Parathyroid adenoma (tissue), 2 donors: ENCODE data around the gene RPP30.
"Not testable (repeated sequence)": the region's sequence is repeated elsewhere in the genome, so short reads cannot be mapped to it uniquely, and the experiment has no call there.

Source experiments
- H2AFZ ChIP-seq: fragments of 300-600 bp; sonication (generic); one replicate; pipeline ENCODE4 v1.7.0; 2017; ENCODE audit warnings: antibody characterized with exemption, mild to moderate bottlenecking
- H3K27ac ChIP-seq: fragments of 300-600 bp; sonication (generic); one replicate; pipeline ENCODE4 v1.7.0; 2017
- H3K27me3 ChIP-seq: fragments of 300-600 bp; sonication (generic); one replicate; pipeline ENCODE4 v1.7.0; 2017; ENCODE audit warnings: low read length; ENCODE audit not compliant: control insufficient read depth, insufficient read depth
- H3K36me3 ChIP-seq: fragments of 300-600 bp; sonication (generic); one replicate; pipeline ENCODE4 v1.7.0; 2017; ENCODE audit warnings: low read length; ENCODE audit not compliant: control insufficient read depth, insufficient read depth
- H3K4me1 ChIP-seq: fragments of 300-600 bp; sonication (generic); one replicate; pipeline ENCODE4 v1.7.0; 2017; ENCODE audit warnings: control low read depth
- H3K4me2 ChIP-seq: fragments of 300-600 bp; sonication (generic); one replicate; pipeline ENCODE4 v1.7.0; 2017; ENCODE audit warnings: low read length
- H3K4me3 ChIP-seq: fragments of 300-600 bp; sonication (generic); one replicate; pipeline ENCODE4 v1.7.0; 2017; ENCODE audit warnings: low read depth, low read length
- H3K79me2 ChIP-seq: fragments of 300-600 bp; sonication (generic); one replicate; pipeline ENCODE4 v1.7.0; 2017; ENCODE audit warnings: control low read depth
- H3K9ac ChIP-seq: fragments of 300-600 bp; sonication (generic); one replicate; pipeline ENCODE4 v1.7.0; 2017; ENCODE audit warnings: mild to moderate bottlenecking
- H3K9me3 ChIP-seq: fragments of 300-600 bp; sonication (generic); one replicate; pipeline ENCODE4 v1.7.0; 2017; ENCODE audit warnings: low read length; ENCODE audit not compliant: control insufficient read depth
- TF ChIP-seq, protein P1 (sequence below): fragments of 300-600 bp; sonication (generic); IDR thresholded peaks from one replicate; pipeline ENCODE4 v1.7.0; 2017; ENCODE audit warnings: antibody characterized with exemption, mild to moderate bottlenecking
- donor health status: primary hyperparathyroidism.

Gene RPP30

DNA sequence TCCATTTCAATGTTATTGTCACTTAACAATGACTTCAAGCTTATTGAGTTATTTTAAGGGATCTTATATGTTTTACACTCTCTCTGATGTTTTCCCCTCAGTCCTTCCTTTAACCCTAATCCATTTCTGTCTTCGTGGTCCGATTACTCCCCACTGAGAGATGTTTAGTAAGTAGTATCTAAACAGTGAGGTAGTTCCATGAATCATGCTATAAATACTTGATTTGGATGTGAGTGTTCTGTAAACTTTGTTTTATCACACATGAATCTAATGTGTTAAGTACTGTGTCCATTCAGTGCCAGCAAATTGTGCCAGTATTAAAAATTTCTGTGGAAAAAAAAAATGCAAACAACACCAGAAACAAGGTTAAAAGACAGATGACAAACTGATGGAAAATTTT, 18.6 kb downstream of the RPP30 start:
- Histone ChIP-seq H3K9ac (no peak overlapping the region), H3K4me3 (no peak overlapping the region), H3K27me3 (no peaks in the 10 kb centered on the region), H2AFZ (no peak overlapping the region), H3K4me1 (peaks cover 1% of the 10 kb centered on the region), H3K79me2 (peaks cover 2% of the 10 kb centered on the region), H3K9me3 (no peaks in the 10 kb centered on the region), H3K4me2 (no peak overlapping the region), H3K36me3 (no peaks in the 10 kb centered on the region), H3K27ac (no peak overlapping the region)
- TF ChIP-seq, protein P1, sequence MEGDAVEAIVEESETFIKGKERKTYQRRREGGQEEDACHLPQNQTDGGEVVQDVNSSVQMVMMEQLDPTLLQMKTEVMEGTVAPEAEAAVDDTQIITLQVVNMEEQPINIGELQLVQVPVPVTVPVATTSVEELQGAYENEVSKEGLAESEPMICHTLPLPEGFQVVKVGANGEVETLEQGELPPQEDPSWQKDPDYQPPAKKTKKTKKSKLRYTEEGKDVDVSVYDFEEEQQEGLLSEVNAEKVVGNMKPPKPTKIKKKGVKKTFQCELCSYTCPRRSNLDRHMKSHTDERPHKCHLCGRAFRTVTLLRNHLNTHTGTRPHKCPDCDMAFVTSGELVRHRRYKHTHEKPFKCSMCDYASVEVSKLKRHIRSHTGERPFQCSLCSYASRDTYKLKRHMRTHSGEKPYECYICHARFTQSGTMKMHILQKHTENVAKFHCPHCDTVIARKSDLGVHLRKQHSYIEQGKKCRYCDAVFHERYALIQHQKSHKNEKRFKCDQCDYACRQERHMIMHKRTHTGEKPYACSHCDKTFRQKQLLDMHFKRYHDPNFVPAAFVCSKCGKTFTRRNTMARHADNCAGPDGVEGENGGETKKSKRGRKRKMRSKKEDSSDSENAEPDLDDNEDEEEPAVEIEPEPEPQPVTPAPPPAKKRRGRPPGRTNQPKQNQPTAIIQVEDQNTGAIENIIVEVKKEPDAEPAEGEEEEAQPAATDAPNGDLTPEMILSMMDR = no peak

DNA sequence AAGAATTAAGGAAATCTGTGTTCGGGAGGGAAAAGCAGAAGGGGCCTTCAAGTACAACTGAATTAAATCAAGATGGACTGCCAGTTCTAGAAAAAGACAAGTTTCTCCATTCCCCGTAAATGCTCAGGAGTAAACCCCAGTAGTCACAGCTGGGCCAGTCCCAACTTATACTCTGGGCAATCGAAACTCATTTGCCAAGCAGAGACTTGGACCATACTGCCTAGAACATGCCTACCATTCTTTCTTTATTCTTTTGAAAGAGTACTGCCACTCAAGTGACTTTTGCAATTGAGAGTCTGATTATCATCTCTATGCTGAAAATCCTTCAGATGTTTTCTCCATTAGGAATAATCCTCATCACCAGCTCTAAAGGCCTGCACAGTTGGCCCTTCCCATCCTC, 21.4 kb downstream of the RPP30 start:
- TF ChIP-seq, protein P1 = no peak
- H3K36me3 ChIP-seq = no peaks in the 10 kb centered on the region
- H3K27ac ChIP-seq = no peak overlapping the region
- no peak overlapping the region for H3K4me3 ChIP-seq
- no peaks in the 10 kb centered on the region for H3K9me3 ChIP-seq
- no peak overlapping the region for H3K9ac ChIP-seq
- no peak overlapping the region for H2AFZ ChIP-seq
- H3K27me3 ChIP-seq = no peaks in the 10 kb centered on the region
- H3K79me2 ChIP-seq = peaks cover 2% of the 10 kb centered on the region
- no peak overlapping the region for H3K4me2 ChIP-seq
- H3K4me1 ChIP-seq = no peaks in the 10 kb centered on the region

DNA sequence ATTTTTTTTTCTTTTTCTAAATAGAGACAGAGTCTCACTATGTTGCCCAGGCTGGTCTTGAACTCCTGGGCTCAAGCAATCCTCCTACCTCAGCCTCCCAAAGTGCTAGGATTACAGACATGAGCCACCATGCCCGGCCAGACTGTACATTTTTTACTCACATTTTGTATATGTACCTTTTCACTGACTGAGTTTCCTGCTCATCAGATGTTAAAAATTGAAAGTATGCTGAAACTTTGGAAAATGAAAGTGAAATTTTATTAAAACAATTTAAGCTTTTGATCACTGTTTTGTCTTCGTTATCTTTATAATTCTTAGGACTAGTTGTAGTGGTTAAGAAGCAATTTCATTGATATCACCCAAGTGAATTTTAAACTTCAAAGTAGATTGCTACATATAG, 25.1 kb downstream of the RPP30 start:
- not testable (repeated sequence) for H3K36me3 ChIP-seq, H3K4me2 ChIP-seq, H3K4me1 ChIP-seq, H3K9ac ChIP-seq, H3K9me3 ChIP-seq, H3K27me3 ChIP-seq, H3K79me2 ChIP-seq, H2AFZ ChIP-seq, H3K27ac ChIP-seq, H3K4me3 ChIP-seq

DNA sequence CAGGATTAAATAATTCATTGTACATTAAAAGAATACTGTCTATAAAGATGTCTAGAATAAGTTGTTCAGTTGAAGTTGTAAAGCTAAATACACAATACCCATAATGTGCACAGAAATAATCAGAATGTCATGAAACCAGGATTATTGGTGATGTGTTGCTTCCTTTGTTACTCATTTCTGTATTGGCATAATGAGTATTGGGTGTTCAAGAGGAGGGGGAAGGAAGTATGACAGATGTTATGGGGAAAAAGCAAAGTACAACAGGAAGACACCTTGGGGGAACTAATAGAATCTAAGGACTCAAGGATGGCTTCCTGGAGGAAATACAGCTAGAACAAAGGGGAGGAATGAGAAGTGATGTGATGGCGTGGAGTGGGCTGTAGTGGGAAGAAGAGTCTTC, 34.2 kb downstream of the RPP30 start:
- Histone ChIP-seq H3K4me1 (no peaks in the 10 kb centered on the region), H3K79me2 (no peaks in the 10 kb centered on the region), H3K36me3 (no peaks in the 10 kb centered on the region)

DNA sequence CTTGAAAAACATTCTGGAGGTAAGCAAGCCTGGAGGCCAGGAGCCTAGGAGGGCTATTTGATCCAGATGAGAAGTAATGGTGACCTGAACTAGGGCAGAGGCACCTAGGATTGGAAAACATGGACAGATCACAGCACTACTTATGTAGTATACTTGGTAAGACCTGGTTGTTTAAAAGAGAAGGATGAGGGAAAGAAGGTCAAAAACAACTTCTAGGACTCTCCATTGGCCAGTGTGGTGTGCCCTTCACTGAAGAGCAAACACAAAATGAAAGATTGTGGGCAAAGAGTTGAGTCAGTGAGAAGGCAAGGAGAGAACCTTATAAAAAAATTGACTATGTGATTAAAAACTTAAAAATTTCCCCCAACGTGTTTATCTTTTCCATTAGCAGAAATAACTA, 34.8 kb downstream of the RPP30 start:
- H3K4me1 ChIP-seq = no peaks in the 10 kb centered on the region
- H3K27me3 ChIP-seq = no peaks in the 10 kb centered on the region
- H3K79me2 ChIP-seq = no peaks in the 10 kb centered on the region
- no peak overlapping the region for H3K4me2 ChIP-seq
- no peak overlapping the region for H3K27ac ChIP-seq
- H3K4me3 ChIP-seq = no peak overlapping the region
- no peak overlapping the region for H2AFZ ChIP-seq
- H3K9me3 ChIP-seq = no peaks in the 10 kb centered on the region
- H3K9ac ChIP-seq = no peak overlapping the region
- H3K36me3 ChIP-seq = no peaks in the 10 kb centered on the region
- TF ChIP-seq, protein P1 = no peak

More for the DNA sequence above, 34.2 kb downstream of the RPP30 start:
- Histone ChIP-seq H2AFZ (no peak overlapping the region), H3K27me3 (no peaks in the 10 kb centered on the region), H3K4me3 (no peak overlapping the region), H3K4me2 (no peak overlapping the region), H3K9ac (no peak overlapping the region), H3K27ac (no peak overlapping the region), H3K9me3 (no peaks in the 10 kb centered on the region)
- TF ChIP-seq, protein P1 = no peak
